Natural killer cell (primary cell): Measurements from ENCODE around the gene STRBP. TPM values are rescaled to one million over a fixed set of nuclear protein-coding genes. Genes with fewer than 3 reads are reported as not detected.

ENCODE experiments used
- ATAC-seq, 3 donors: fragments of 150-1000 bp in 2 of 3; fragments of 200-7000 bp in 1 of 3; cut with Tn5 transposase; 1 replicate in 1 of 3; 2 replicates in 2 of 3; pipeline ENCODE4 v1.10.0; 2021; ENCODE audit warnings: mild to moderate bottlenecking in 2 of 3, moderate library complexity in 2 of 3
- DNase-seq, 2 donors: peaks; one replicate each; pipeline versions ENCODE4 v3.0.0 to v3.0.0-alpha.2; 2013 to 2021; ENCODE audit warnings: mixed read lengths in 1 of 2
- H3K27ac ChIP-seq: one replicate; pipeline ENCODE4 v1.5.1; 2013; ENCODE audit warnings: mild to moderate bottlenecking, low read length
- H3K27me3 ChIP-seq: one replicate; pipeline ENCODE4 v1.6.1; 2013; ENCODE audit warnings: low read length; ENCODE audit not compliant: control insufficient read depth, insufficient read depth
- H3K36me3 ChIP-seq: one replicate; pipeline ENCODE4 v1.6.1; 2013; ENCODE audit warnings: low read length; ENCODE audit not compliant: control insufficient read depth, insufficient read depth
- H3K4me1 ChIP-seq: one replicate; pipeline ENCODE4 v1.6.1; 2013; ENCODE audit warnings: low read length; ENCODE audit not compliant: control insufficient read depth, insufficient read depth
- H3K4me3 ChIP-seq: one replicate; pipeline ENCODE4 v1.5.1; 2013; ENCODE audit warnings: low read length
- H3K9me3 ChIP-seq: one replicate; pipeline ENCODE4 v1.6.1; 2013; ENCODE audit warnings: low read length; ENCODE audit not compliant: control insufficient read depth, insufficient read depth
- H3K27ac Mint-ChIP-seq, 2 donors: one replicate each; pipeline ENCODE4 v1.8.0; 2022; ENCODE audit warnings: mild to moderate bottlenecking in 2 of 2, mixed read lengths in 2 of 2, moderate library complexity in 1 of 2
- H3K27me3 Mint-ChIP-seq, 2 donors: one replicate each; pipeline ENCODE4 v1.8.0; 2022; ENCODE audit warnings: low read depth in 2 of 2, mixed read lengths in 2 of 2
- H3K36me3 Mint-ChIP-seq: one replicate; pipeline ENCODE4 v1.8.0; 2022; ENCODE audit warnings: mixed read lengths
- H3K4me1 Mint-ChIP-seq, 2 donors: one replicate each; pipeline ENCODE4 v1.8.0; 2022; ENCODE audit warnings: mixed read lengths in 2 of 2
- H3K4me3 Mint-ChIP-seq: one replicate; pipeline ENCODE4 v1.8.0; 2022; ENCODE audit warnings: mild to moderate bottlenecking, moderate library complexity, mixed read lengths
- H3K9me3 Mint-ChIP-seq, 2 donors: one replicate each; pipeline ENCODE4 v1.8.0; 2022; ENCODE audit warnings: mixed read lengths in 2 of 2
- WGBS: methylation state at CpG from one replicate; pipeline ENCODE4 v1.1.7; 2013; ENCODE audit warnings: missing lambda C conversion rate; ENCODE audit not compliant: insufficient coverage; 5-methylcytosine and 5-hydroxymethylcytosine counted together
- intact Hi-C: fragments of 100-400 bp; cut with micrococcal nuclease; formaldehyde crosslinking; loops from one replicate; pipeline ENCODE4 v1.14.2; 2022
- total RNA-seq, 4 donors: library from RNA; stranded (reverse); fragments of 120-200 nt in 1 of 4; gene quantifications; one replicate each; pipeline versions ENCODE4 v1.2.3 to v1.2.4, GENCODE V29; 2013 to 2022
- TF ChIP-seq, protein P1 (sequence below): fragments of 200-600 bp; IDR thresholded peaks from one replicate; pipeline ENCODE4 v1.8.0; 2022; ENCODE audit warnings: antibody characterized with exemption

Gene STRBP
- total RNA-seq, 3 donors from 2014 or later (not counting 1 experiment from before 2014, with no cell fraction given) = 6.0 to 8.3 (median 7.9) TPM

DNA sequence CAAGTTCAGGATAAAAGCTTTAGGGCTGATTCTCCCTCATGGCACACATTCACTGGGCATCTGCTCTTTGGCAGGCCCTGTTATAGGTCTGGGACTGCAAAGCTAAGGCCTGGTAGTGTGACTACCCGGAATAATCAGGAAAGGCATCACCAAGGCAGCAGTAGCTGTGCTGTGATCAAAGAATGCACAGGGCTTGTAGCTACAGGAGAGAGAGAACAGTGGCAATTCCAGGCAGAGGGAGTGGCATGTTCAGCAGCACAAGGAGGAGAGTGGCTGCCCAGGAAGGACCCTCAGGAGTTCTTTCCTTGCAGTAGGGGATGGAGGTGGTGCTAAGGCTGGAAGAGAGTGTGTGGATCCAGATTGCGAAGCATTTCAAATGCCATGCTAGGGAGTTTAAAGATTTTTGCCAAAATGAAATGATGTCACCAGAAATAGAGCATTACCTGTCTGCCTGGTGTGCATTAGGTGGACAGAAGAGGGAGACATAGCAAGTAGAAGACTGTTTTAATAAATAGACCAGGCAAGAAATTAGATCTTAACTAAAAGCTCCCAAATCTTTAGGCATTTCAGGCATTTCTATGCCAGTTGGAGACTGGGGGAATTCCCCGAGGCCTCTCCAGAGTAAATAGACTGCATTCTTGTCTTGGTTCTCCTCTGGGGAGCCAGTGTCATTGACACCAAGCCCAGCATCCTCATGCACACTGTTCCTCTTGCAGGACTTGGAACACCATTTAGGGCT is 165.8 kb downstream of the STRBP start:
- TF ChIP-seq, protein P1, sequence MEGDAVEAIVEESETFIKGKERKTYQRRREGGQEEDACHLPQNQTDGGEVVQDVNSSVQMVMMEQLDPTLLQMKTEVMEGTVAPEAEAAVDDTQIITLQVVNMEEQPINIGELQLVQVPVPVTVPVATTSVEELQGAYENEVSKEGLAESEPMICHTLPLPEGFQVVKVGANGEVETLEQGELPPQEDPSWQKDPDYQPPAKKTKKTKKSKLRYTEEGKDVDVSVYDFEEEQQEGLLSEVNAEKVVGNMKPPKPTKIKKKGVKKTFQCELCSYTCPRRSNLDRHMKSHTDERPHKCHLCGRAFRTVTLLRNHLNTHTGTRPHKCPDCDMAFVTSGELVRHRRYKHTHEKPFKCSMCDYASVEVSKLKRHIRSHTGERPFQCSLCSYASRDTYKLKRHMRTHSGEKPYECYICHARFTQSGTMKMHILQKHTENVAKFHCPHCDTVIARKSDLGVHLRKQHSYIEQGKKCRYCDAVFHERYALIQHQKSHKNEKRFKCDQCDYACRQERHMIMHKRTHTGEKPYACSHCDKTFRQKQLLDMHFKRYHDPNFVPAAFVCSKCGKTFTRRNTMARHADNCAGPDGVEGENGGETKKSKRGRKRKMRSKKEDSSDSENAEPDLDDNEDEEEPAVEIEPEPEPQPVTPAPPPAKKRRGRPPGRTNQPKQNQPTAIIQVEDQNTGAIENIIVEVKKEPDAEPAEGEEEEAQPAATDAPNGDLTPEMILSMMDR = no peak
- ATAC-seq (no peak), DNase-seq (peak in 1 of 2 donors; percentile 15)
- no peaks in the 10 kb centered on the region for H3K27me3 ChIP-seq
- H3K4me3 ChIP-seq = no peak overlapping the region
- peaks cover 12% of the 10 kb centered on the region for H3K36me3 Mint-ChIP-seq
- peaks cover 37% of the 10 kb centered on the region for H3K36me3 ChIP-seq
- no peaks in the 10 kb centered on the region for H3K4me1 Mint-ChIP-seq
- H3K4me1 ChIP-seq = no peaks in the 10 kb centered on the region
- no peak overlapping the region for H3K27ac Mint-ChIP-seq
- WGBS = 96% methylated on average over 3 of the region's 3 CpGs
- H3K9me3 ChIP-seq = no peaks in the 10 kb centered on the region
- H3K4me3 Mint-ChIP-seq = no peak overlapping the region
- no peaks in the 10 kb centered on the region for H3K27me3 Mint-ChIP-seq
- H3K27ac ChIP-seq = no peak overlapping the region
- no peaks in the 10 kb centered on the region for H3K9me3 Mint-ChIP-seq
- intact Hi-C loops = no loop called here

DNA sequence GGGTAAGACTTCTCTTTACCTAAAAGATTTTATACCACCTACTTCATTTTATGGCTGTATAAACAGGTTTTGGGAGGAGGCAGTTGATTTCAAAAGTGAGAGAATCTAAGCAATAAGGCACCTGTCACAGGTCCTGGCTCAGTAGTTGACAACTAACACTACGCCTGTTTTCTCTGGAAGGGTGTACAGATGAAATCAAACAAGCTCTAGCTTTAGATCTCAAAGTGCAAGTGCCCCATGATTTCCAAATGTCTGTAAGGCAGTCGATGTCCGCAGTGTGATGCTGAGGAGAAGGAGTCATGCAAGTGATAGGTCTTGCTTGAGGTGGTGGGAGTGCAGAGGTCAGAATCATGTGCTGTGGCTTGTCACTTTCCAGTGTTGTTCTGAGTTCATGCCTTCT is 168.8 kb downstream of the STRBP start:
- ATAC-seq (no peak), DNase-seq (no peak)
- Mint-ChIP-seq H3K27ac (no peak overlapping the region), H3K9me3 (no peaks in the 10 kb centered on the region), H3K27me3 (no peaks in the 10 kb centered on the region), H3K36me3 (peaks cover 15% of the 10 kb centered on the region), H3K4me1 (no peaks in the 10 kb centered on the region), H3K4me3 (no peak overlapping the region)
- TF ChIP-seq, protein P1 = no peak
- H3K36me3 ChIP-seq = peaks cover 53% of the 10 kb centered on the region
- intact Hi-C loops = no loop called here
- no peaks in the 10 kb centered on the region for H3K4me1 ChIP-seq
- no peak overlapping the region for H3K27ac ChIP-seq
- H3K27me3 ChIP-seq = no peaks in the 10 kb centered on the region
- H3K9me3 ChIP-seq = no peaks in the 10 kb centered on the region
- no peak overlapping the region for H3K4me3 ChIP-seq
- WGBS = 93% methylated on average over 3 of the region's 3 CpGs

DNA sequence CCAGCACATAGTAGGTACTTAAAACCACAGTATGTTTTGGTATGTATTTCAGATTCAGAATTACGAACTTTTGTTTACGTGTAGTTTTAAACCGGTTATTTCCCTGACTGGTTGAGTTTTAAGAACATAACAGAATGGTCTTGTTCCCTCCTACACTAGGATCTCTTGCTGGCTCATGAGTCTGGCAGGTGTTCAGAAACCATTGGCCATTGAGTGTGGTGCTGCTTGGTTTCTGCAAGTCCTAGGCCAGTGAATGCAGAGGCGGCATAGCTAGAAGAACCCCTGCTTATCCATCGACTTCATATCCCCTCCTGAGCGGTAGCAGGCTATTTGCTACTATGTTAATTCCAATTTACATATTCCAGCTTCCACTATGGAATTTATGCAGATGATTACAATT is 169.3 kb downstream of the STRBP start:
- DNase-seq (no peak), ATAC-seq (no peak)
- Histone ChIP-seq H3K27ac (no peak overlapping the region), H3K27me3 (no peaks in the 10 kb centered on the region), H3K9me3 (no peaks in the 10 kb centered on the region), H3K4me3 (no peak overlapping the region), H3K36me3 (peaks cover 54% of the 10 kb centered on the region), H3K4me1 (no peaks in the 10 kb centered on the region)
- Mint-ChIP-seq H3K4me1 (no peaks in the 10 kb centered on the region), H3K36me3 (peaks cover 15% of the 10 kb centered on the region), H3K9me3 (no peaks in the 10 kb centered on the region), H3K27me3 (no peaks in the 10 kb centered on the region), H3K27ac (no peak overlapping the region), H3K4me3 (no peak overlapping the region)
- 100% methylated on average over 6 of the region's 6 CpGs for WGBS
- intact Hi-C loops = no loop called here
- TF ChIP-seq, protein P1 = no peak

DNA sequence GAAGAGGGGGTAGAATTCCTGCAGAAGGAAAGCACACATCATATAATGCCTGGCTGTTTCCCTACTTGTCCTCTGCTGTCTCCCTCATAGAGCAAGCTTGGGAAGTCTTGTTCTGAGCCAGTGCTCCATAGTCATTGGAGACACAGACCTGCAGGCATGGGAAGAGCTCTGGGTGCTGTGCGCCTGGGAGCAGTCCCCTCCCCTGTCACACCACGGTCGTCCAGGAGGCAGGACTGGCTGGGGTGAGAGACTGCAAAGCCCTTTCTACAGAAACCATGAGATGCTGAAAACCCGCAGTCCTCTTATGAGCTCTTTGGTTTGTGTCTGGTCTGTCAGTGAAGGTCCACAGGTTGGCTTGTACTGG is 170.3 kb downstream of the STRBP start:
- no peaks in the 10 kb centered on the region for H3K9me3 ChIP-seq
- 95% methylated on average over 4 of the region's 4 CpGs for WGBS
- H3K27me3 ChIP-seq = no peaks in the 10 kb centered on the region
- H3K27ac ChIP-seq = no peak overlapping the region
- no peaks in the 10 kb centered on the region for H3K9me3 Mint-ChIP-seq
- peaks cover 15% of the 10 kb centered on the region for H3K36me3 Mint-ChIP-seq
- DNase-seq = no peak
- no peaks in the 10 kb centered on the region for H3K27me3 Mint-ChIP-seq
- H3K4me3 ChIP-seq = no peak overlapping the region
- TF ChIP-seq, protein P1 = no peak
- no peak overlapping the region for H3K27ac Mint-ChIP-seq
- no peak for ATAC-seq
- no peak overlapping the region for H3K4me3 Mint-ChIP-seq
- intact Hi-C loops = no loop called here
- peaks cover 61% of the 10 kb centered on the region for H3K36me3 ChIP-seq
- no peaks in the 10 kb centered on the region for H3K4me1 Mint-ChIP-seq
- no peaks in the 10 kb centered on the region for H3K4me1 ChIP-seq
